Measurements from ENCODE around the gene SRPRB.

Gene SRPRB

DNA sequence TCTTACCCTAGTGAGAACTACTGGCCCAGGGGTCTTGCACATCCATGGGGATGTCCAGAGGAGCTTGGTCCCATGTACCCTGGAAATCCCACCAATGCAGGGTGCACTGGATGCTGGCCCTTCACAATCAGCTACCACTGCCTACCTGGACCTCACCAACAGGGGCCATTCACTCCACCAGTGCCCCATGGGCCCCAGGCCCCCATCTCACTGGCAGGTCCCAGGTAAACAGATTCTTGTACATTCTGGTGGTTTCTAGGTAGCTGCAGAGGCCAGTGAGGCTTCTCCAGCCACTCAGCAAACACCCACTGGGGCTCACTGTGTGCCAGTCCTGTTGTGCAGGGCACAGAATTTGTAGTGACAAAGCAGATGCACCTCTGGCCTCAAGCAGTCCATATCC, 65.2 kb downstream of the SRPRB start:
- Mint-ChIP-seq H3K36me3 (ENCODE audit: low read depth) (no peaks in the 10 kb centered on the region), H3K4me1 (ENCODE audit: low read depth) (no peaks in the 10 kb centered on the region), H3K27me3 (ENCODE audit: low read depth) (peaks cover 6% of the 10 kb centered on the region), H3K27ac (no peak overlapping the region), H3K4me3 (no peak overlapping the region), H3K9me3 (no peaks in the 10 kb centered on the region)
